Measurements from ENCODE around the gene SEPHS1.

DNA sequence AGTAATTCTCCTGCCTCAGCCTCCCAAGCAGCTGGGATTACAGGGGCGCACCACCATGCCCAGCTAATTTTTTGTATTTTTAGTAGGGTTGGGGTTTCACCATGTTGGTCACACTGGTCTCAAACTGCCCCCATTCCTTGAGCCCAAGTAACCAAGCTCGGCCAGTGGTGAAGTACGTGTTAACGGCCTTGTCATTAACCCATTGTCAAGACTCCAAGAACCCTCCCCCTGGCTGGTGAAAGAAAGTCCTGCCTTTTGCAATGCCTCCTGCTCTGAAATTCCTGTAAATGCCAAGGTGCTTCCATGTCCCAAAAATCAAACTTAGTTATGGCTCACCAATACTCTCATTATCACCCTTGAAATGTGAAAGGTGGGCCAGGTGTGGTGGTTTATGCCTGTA is 18.8 kb upstream of the SEPHS1 start:
- TF ChIP-seq, protein P1, sequence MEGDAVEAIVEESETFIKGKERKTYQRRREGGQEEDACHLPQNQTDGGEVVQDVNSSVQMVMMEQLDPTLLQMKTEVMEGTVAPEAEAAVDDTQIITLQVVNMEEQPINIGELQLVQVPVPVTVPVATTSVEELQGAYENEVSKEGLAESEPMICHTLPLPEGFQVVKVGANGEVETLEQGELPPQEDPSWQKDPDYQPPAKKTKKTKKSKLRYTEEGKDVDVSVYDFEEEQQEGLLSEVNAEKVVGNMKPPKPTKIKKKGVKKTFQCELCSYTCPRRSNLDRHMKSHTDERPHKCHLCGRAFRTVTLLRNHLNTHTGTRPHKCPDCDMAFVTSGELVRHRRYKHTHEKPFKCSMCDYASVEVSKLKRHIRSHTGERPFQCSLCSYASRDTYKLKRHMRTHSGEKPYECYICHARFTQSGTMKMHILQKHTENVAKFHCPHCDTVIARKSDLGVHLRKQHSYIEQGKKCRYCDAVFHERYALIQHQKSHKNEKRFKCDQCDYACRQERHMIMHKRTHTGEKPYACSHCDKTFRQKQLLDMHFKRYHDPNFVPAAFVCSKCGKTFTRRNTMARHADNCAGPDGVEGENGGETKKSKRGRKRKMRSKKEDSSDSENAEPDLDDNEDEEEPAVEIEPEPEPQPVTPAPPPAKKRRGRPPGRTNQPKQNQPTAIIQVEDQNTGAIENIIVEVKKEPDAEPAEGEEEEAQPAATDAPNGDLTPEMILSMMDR (IDR thresholded peaks at IDR 0.05; ENCODE audit: control extremely low read depth in 1 of 3, insufficient read depth in 1 of 3, low read depth in 1 of 3, low read length in 3 of 3), result no peak
- TF ChIP-seq, protein P2, sequence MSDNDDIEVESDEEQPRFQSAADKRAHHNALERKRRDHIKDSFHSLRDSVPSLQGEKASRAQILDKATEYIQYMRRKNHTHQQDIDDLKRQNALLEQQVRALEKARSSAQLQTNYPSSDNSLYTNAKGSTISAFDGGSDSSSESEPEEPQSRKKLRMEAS (IDR thresholded peaks at IDR 0.05), result no peak

Measured in H1 (cell line).